Measurements from ENCODE around the gene TACC2.

DNA sequence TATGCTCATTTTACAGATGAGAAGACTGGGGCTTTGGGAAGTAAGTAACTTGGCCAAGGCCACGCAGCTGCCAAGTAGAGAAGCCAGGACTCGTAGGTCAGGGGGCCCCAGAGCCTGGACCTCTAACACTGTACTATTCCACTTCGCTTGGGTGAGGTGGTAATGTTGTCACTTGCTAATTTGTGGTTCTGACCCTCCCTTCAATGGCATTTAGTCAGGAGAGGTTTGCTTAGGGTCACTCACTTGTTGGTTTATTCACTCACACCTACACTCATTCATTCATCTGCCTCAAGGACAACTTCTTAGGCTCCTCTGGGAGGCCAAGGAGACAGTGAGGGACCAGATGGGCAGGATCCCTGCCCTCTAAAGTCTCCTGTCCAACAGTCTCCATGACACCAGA is 303.4 kb downstream of the TACC2 start:
- TF ChIP-seq POLR2AphosphoS5 (IDR thresholded peaks at IDR 0.05; ENCODE audit: insufficient read depth, low read depth, low read length) = no peak
- TF ChIP-seq, protein P1, sequence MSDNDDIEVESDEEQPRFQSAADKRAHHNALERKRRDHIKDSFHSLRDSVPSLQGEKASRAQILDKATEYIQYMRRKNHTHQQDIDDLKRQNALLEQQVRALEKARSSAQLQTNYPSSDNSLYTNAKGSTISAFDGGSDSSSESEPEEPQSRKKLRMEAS (IDR thresholded peaks at IDR 0.05; ENCODE audit: insufficient read depth, insufficient read length) = no peak
- TF ChIP-seq, protein P2, sequence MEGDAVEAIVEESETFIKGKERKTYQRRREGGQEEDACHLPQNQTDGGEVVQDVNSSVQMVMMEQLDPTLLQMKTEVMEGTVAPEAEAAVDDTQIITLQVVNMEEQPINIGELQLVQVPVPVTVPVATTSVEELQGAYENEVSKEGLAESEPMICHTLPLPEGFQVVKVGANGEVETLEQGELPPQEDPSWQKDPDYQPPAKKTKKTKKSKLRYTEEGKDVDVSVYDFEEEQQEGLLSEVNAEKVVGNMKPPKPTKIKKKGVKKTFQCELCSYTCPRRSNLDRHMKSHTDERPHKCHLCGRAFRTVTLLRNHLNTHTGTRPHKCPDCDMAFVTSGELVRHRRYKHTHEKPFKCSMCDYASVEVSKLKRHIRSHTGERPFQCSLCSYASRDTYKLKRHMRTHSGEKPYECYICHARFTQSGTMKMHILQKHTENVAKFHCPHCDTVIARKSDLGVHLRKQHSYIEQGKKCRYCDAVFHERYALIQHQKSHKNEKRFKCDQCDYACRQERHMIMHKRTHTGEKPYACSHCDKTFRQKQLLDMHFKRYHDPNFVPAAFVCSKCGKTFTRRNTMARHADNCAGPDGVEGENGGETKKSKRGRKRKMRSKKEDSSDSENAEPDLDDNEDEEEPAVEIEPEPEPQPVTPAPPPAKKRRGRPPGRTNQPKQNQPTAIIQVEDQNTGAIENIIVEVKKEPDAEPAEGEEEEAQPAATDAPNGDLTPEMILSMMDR (IDR thresholded peaks at IDR 0.05; ENCODE audit: extremely low read depth in 1 of 2, insufficient read depth in 1 of 2, low read depth in 1 of 2, low read length in 2 of 2) = no peak
- no peak for TF ChIP-seq POLR2A (IDR thresholded peaks at IDR 0.05; ENCODE audit: low read depth, low read length)
- TF ChIP-seq EZH2 (IDR thresholded peaks at IDR 0.05; ENCODE audit: borderline replicate concordance, low read depth, low read length, severe bottlenecking) = no peak
- no peak for TF ChIP-seq JUN (IDR thresholded peaks at IDR 0.05; ENCODE audit: borderline replicate concordance, insufficient read depth, insufficient read length, low read depth)
- no peak for TF ChIP-seq MYC (IDR thresholded peaks at IDR 0.05; ENCODE audit: low read depth, low read length)
- no peak for TF ChIP-seq GATA2 (IDR thresholded peaks at IDR 0.05; ENCODE audit: insufficient read depth, insufficient read length, low read depth, low read length)
